ENCODE data around the gene SGPP2.

Gene SGPP2

GRCh38 chr2:222525811-222526210 is 101.5 kb downstream of the SGPP2 start:
- Histone ChIP-seq H3K4me1 (ENCODE audit: insufficient read depth, poor library complexity, severe bottlenecking) (no peaks in the 10 kb centered on the region), H3K27ac (ENCODE audit: poor library complexity, severe bottlenecking) (no peak overlapping the region), H3K9me3 (ENCODE audit: severe bottlenecking) (no peaks in the 10 kb centered on the region), H3K36me3 (ENCODE audit: low read depth) (no peaks in the 10 kb centered on the region), H3K4me3 (ENCODE audit: severe bottlenecking) (no peak overlapping the region), H3K27me3 (ENCODE audit: insufficient read depth, poor library complexity, severe bottlenecking) (no peaks in the 10 kb centered on the region)
- no peak for DNase-seq (ENCODE audit: low spot score)
- ATAC-seq (ENCODE audit: low read depth), result no peak
- no peak for TF ChIP-seq CTCF (IDR thresholded peaks at IDR 0.05; ENCODE audit: poor library complexity, severe bottlenecking)

- no peak for TF ChIP-seq CTCF (IDR thresholded peaks at IDR 0.05; ENCODE audit: poor library complexity, severe bottlenecking)
- Histone ChIP-seq H3K36me3 (ENCODE audit: low read depth) (no peaks in the 10 kb centered on the region), H3K27ac (ENCODE audit: poor library complexity, severe bottlenecking) (no peak overlapping the region), H3K9me3 (ENCODE audit: severe bottlenecking) (no peaks in the 10 kb centered on the region), H3K4me1 (ENCODE audit: insufficient read depth, poor library complexity, severe bottlenecking) (no peaks in the 10 kb centered on the region), H3K4me3 (ENCODE audit: severe bottlenecking) (no peak overlapping the region), H3K27me3 (ENCODE audit: insufficient read depth, poor library complexity, severe bottlenecking) (no peaks in the 10 kb centered on the region)
- no peak for DNase-seq (ENCODE audit: low spot score)
- ATAC-seq (ENCODE audit: low read depth), result no peak
Observed at GRCh38 chr2:222526480-222527277, 102.3 kb downstream of the SGPP2 start.

GRCh38 chr2:222532315-222532714 is 108.0 kb downstream of the SGPP2 start:
- H3K9me3 ChIP-seq (ENCODE audit: severe bottlenecking), result no peaks in the 10 kb centered on the region
- no peaks in the 10 kb centered on the region for H3K36me3 ChIP-seq (ENCODE audit: low read depth)
- DNase-seq (ENCODE audit: low spot score), result no peak
- no peak for TF ChIP-seq CTCF (IDR thresholded peaks at IDR 0.05; ENCODE audit: poor library complexity, severe bottlenecking)
- no peak overlapping the region for H3K4me3 ChIP-seq (ENCODE audit: severe bottlenecking)
- no peaks in the 10 kb centered on the region for H3K27me3 ChIP-seq (ENCODE audit: insufficient read depth, poor library complexity, severe bottlenecking)
- no peak overlapping the region for H3K27ac ChIP-seq (ENCODE audit: poor library complexity, severe bottlenecking)
- no peaks in the 10 kb centered on the region for H3K4me1 ChIP-seq (ENCODE audit: insufficient read depth, poor library complexity, severe bottlenecking)
- peak; percentile 25; the same call in 1 of the 3 replicates for ATAC-seq (ENCODE audit: low read depth)

GRCh38 chr2:222535477-222535876 is 111.1 kb downstream of the SGPP2 start:
- Histone ChIP-seq H3K36me3 (ENCODE audit: low read depth) (no peaks in the 10 kb centered on the region), H3K27me3 (ENCODE audit: insufficient read depth, poor library complexity, severe bottlenecking) (no peaks in the 10 kb centered on the region), H3K4me3 (ENCODE audit: severe bottlenecking) (no peak overlapping the region), H3K27ac (ENCODE audit: poor library complexity, severe bottlenecking) (no peak overlapping the region), H3K4me1 (ENCODE audit: insufficient read depth, poor library complexity, severe bottlenecking) (no peaks in the 10 kb centered on the region), H3K9me3 (ENCODE audit: severe bottlenecking) (no peaks in the 10 kb centered on the region)
- no peak for DNase-seq (ENCODE audit: low spot score)
- ATAC-seq (ENCODE audit: low read depth), result no peak
- no peak for TF ChIP-seq CTCF (IDR thresholded peaks at IDR 0.05; ENCODE audit: poor library complexity, severe bottlenecking)

- H3K27me3 ChIP-seq (ENCODE audit: insufficient read depth, poor library complexity, severe bottlenecking), result no peaks in the 10 kb centered on the region
- H3K27ac ChIP-seq (ENCODE audit: poor library complexity, severe bottlenecking), result no peak overlapping the region
- H3K4me1 ChIP-seq (ENCODE audit: insufficient read depth, poor library complexity, severe bottlenecking), result no peaks in the 10 kb centered on the region
- DNase-seq (ENCODE audit: low spot score) (no peak), ATAC-seq (ENCODE audit: low read depth) (no peak)
- TF ChIP-seq CTCF (IDR thresholded peaks at IDR 0.05; ENCODE audit: poor library complexity, severe bottlenecking), result no peak
- no peaks in the 10 kb centered on the region for H3K36me3 ChIP-seq (ENCODE audit: low read depth)
- H3K4me3 ChIP-seq (ENCODE audit: severe bottlenecking), result no peak overlapping the region
- H3K9me3 ChIP-seq (ENCODE audit: severe bottlenecking), result no peaks in the 10 kb centered on the region
Observed at GRCh38 chr2:222538535-222538934, 114.2 kb downstream of the SGPP2 start.
